ENCODE measurements around the gene TMEM151B. TPM values are rescaled to one million over a fixed set of nuclear protein-coding genes. Genes with fewer than 3 reads are reported as not detected.

TMEM151B gene
- total and polyA plus RNA-seq, 10 of the 15 experiments (the other 5 are each of a cell fraction or from before 2014, with no cell fraction given): 0.01 to 0.19 (median 0.05) TPM; not detected in 6

- TF ChIP-seq MLLT1 (IDR thresholded peaks at IDR 0.05): peak; percentile 66; the same call in 1 of the 2 replicates
- TF ChIP-seq SRF (IDR thresholded peaks at IDR 0.05; ENCODE audit: low read depth in 2 of 2, low read length in 2 of 2): no peak
- TF ChIP-seq CUX1 (IDR thresholded peaks at IDR 0.05; ENCODE audit: insufficient replicate concordance, low read depth, low read length): no peak
- TF ChIP-seq SIX5 (IDR thresholded peaks at IDR 0.05; ENCODE audit: low read depth, low read length, severe bottlenecking): no peak
- no peak for TF ChIP-seq MEF2A (IDR thresholded peaks at IDR 0.05; ENCODE audit: insufficient read depth, low read depth, low read length)
- TF ChIP-seq, protein P1, sequence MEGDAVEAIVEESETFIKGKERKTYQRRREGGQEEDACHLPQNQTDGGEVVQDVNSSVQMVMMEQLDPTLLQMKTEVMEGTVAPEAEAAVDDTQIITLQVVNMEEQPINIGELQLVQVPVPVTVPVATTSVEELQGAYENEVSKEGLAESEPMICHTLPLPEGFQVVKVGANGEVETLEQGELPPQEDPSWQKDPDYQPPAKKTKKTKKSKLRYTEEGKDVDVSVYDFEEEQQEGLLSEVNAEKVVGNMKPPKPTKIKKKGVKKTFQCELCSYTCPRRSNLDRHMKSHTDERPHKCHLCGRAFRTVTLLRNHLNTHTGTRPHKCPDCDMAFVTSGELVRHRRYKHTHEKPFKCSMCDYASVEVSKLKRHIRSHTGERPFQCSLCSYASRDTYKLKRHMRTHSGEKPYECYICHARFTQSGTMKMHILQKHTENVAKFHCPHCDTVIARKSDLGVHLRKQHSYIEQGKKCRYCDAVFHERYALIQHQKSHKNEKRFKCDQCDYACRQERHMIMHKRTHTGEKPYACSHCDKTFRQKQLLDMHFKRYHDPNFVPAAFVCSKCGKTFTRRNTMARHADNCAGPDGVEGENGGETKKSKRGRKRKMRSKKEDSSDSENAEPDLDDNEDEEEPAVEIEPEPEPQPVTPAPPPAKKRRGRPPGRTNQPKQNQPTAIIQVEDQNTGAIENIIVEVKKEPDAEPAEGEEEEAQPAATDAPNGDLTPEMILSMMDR (IDR thresholded peaks at IDR 0.05 in 2 of 3, conservative IDR thresholded peaks at IDR 0.05 in 1 of 3; ENCODE audit: control insufficient read depth in 2 of 3, extremely low read depth in 1 of 3, insufficient read depth in 1 of 3, low read depth in 3 of 3, low read length in 3 of 3): peak; percentile 53 to 69 (median 54); a peak in 5 of 6 replicates
- TF ChIP-seq SMARCA5 (IDR thresholded peaks at IDR 0.05): peak; percentile 87
- TF ChIP-seq ATF2 (IDR thresholded peaks at IDR 0.05; ENCODE audit: low read length): no peak
- TF ChIP-seq CEBPB (IDR thresholded peaks at IDR 0.05; ENCODE audit: borderline replicate concordance in 1 of 2, low read depth in 2 of 2, low read length in 2 of 2): no peak
- no peak for TF ChIP-seq E2F4 (IDR thresholded peaks at IDR 0.05; ENCODE audit: low read depth, low read length)
- no peak for TF ChIP-seq HDAC2 (IDR thresholded peaks at IDR 0.05)
- peak; percentile 66; the same call in 1 of the 2 replicates for TF ChIP-seq MXI1 (IDR thresholded peaks at IDR 0.05; ENCODE audit: low read depth, low read length)
- no peak for TF ChIP-seq ZNF24 (IDR thresholded peaks at IDR 0.05)
- 0 out of 4 replicates have a peak, but pooled peaks of 1 of the 2 experiments have one; percentile 27 for TF ChIP-seq ETV6 (conservative IDR thresholded peaks at IDR 0.05 in 1 of 2, IDR thresholded peaks at IDR 0.05 in 1 of 2; ENCODE audit: borderline replicate concordance in 1 of 2, low read depth in 1 of 2)
These were observed 13.1 kb upstream of the TMEM151B start, which contains the start of gene SLC35B2 (continued) for GRCh38 chr6:44257025-44257752.

Data from GM12878 (cell line).